CD4-positive, CD25-positive, alpha-beta regulatory T cell (primary cell): Measurements from ENCODE around the gene STK4. TPM values are rescaled to one million over a fixed set of nuclear protein-coding genes. Genes with fewer than 3 reads are reported as not detected.
"Not testable (repeated sequence)": the region's sequence is repeated elsewhere in the genome, so short reads cannot be mapped to it uniquely, and the experiment has no call there.

Experiments
- ATAC-seq, 2 donors: fragments of 150-1000 bp; cut with Tn5 transposase; one replicate each; pipeline ENCODE4 v1.10.0; 2021; ENCODE audit warnings: low read depth in 2 of 2, moderate number of reproducible peaks in 2 of 2, moderate library complexity in 1 of 2
- DNase-seq, 3 donors: peaks; one replicate each; pipeline versions ENCODE4 v3.0.0 to v3.0.0-alpha.2; 2012 to 2022; ENCODE audit warnings: mixed read lengths in 1 of 3
- H3K27ac ChIP-seq: one replicate; pipeline ENCODE4 v1.7.0; 2013; ENCODE audit warnings: mild to moderate bottlenecking, low read length; ENCODE audit not compliant: insufficient read depth, poor library complexity, severe bottlenecking
- H3K27me3 ChIP-seq: one replicate; pipeline ENCODE4 v1.7.0; 2013; ENCODE audit warnings: low read length; ENCODE audit not compliant: control insufficient read depth, insufficient read depth
- H3K36me3 ChIP-seq: one replicate; pipeline ENCODE4 v1.7.0; 2013; ENCODE audit warnings: mild to moderate bottlenecking, low read length, moderate library complexity; ENCODE audit not compliant: control insufficient read depth, insufficient read depth
- H3K4me1 ChIP-seq: 2 replicates; pipeline ENCODE4 v1.7.0; 2013; ENCODE audit warnings: mild to moderate bottlenecking, low read length; ENCODE audit not compliant: insufficient read depth, control insufficient read depth, poor library complexity, severe bottlenecking
- H3K4me3 ChIP-seq: one replicate; pipeline ENCODE4 v1.7.0; 2013; ENCODE audit warnings: low read depth, mild to moderate bottlenecking, low read length, moderate library complexity
- H3K9me3 ChIP-seq, 2 experiments: 1 replicate in 1 of 2; 2 replicates in 1 of 2; pipeline ENCODE4 v1.7.0; 2013; ENCODE audit warnings: low read length in 2 of 2, mild to moderate bottlenecking in 1 of 2, moderate library complexity in 1 of 2; ENCODE audit not compliant: control insufficient read depth in 2 of 2
- H3K27ac Mint-ChIP-seq, 3 donors: one replicate each; pipeline ENCODE4 v1.8.0; 2020 to 2022; ENCODE audit warnings: mild to moderate bottlenecking in 3 of 3, mixed read lengths in 3 of 3, moderate library complexity in 2 of 3
- H3K27me3 Mint-ChIP-seq: one replicate; pipeline ENCODE4 v1.8.0; 2022; ENCODE audit warnings: mild to moderate bottlenecking, mixed read lengths
- H3K36me3 Mint-ChIP-seq: one replicate; pipeline ENCODE4 v1.8.0; 2020; ENCODE audit warnings: mixed read lengths
- H3K4me1 Mint-ChIP-seq, 4 donors: one replicate each; pipeline ENCODE4 v1.8.0; 2020 to 2022; ENCODE audit warnings: mixed read lengths in 4 of 4, mild to moderate bottlenecking in 1 of 4
- H3K4me3 Mint-ChIP-seq, 4 donors: one replicate each; pipeline ENCODE4 v1.8.0; 2020 to 2022; ENCODE audit warnings: mild to moderate bottlenecking in 4 of 4, mixed read lengths in 4 of 4, moderate library complexity in 3 of 4
- H3K9me3 Mint-ChIP-seq, 7 donors: one replicate each; pipeline ENCODE4 v1.8.0; 2020 to 2022; ENCODE audit warnings: mixed read lengths in 7 of 7, mild to moderate bottlenecking in 3 of 7, moderate library complexity in 2 of 7
- polyA plus RNA-seq, 4 donors: library from polyadenylated mRNA; unstranded; fragments of 300-500 nt; fragmentation: Illumina TruSeq; gene quantifications; one replicate each; pipeline ENCODE4 v1.2.3, GENCODE V29; 2021
- total RNA-seq: library from RNA; stranded (reverse); gene quantifications from one replicate; pipeline ENCODE4 v1.2.3, GENCODE V29; 2022

STK4 gene
- total and polyA plus RNA-seq, 5 donors from 2014 or later, result 211 to 375 (median 227) TPM

GRCh38 chr20:45012682-45013302 lies 46.5 kb downstream of the STK4 start:
- DNase-seq, result no peak
- Histone ChIP-seq H3K4me1 (peaks cover 33% of the 10 kb centered on the region), H3K4me3 (no peak overlapping the region), H3K9me3 (no peaks in the 10 kb centered on the region), H3K27me3 (no peaks in the 10 kb centered on the region), H3K27ac (peak overlapping the region; percentile 36), H3K36me3 (peaks cover 90% of the 10 kb centered on the region)
- peaks cover 24 to 84% (median 61%) of the 10 kb centered on the region in 4 donors for H3K4me1 Mint-ChIP-seq
- no peak overlapping the region for H3K4me3 Mint-ChIP-seq
- H3K36me3 Mint-ChIP-seq, result peaks cover 40% of the 10 kb centered on the region
- no peaks in the 10 kb centered on the region for H3K27me3 Mint-ChIP-seq
- ATAC-seq, result no peak
- no peak overlapping the region for H3K27ac Mint-ChIP-seq
- H3K9me3 Mint-ChIP-seq, result no peaks in the 10 kb centered on the region

DNA sequence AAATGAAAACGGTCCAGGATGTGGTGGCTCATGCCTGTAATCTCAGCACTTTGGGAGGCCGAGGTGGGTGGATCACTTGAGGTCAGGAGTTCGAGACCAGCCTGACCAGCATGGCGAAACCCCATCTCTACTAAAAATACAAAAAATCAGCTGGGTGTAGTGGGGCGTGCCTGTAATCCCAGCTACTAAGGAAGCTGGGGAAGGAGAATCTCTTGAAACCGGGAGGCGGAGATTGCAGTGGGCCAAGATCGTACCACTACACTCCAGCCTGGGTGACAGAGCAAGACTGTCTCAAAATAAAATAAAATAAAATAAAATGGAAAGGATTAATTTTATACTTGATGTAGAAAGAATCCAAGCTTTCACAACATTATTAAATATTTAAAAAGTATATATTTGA lies 47.8 kb downstream of the STK4 start:
- peaks cover 26 to 80% (median 56%) of the 10 kb centered on the region in 4 donors for H3K4me1 Mint-ChIP-seq
- H3K27me3 ChIP-seq, DNase-seq, H3K4me3 Mint-ChIP-seq, H3K27ac Mint-ChIP-seq, H3K27me3 Mint-ChIP-seq, H3K4me3 ChIP-seq, H3K27ac ChIP-seq, H3K9me3 Mint-ChIP-seq, H3K9me3 ChIP-seq, ATAC-seq: not testable (repeated sequence)
- H3K4me1 ChIP-seq, result peaks cover 36% of the 10 kb centered on the region
- peaks cover 36% of the 10 kb centered on the region for H3K36me3 Mint-ChIP-seq
- H3K36me3 ChIP-seq, result peaks cover 93% of the 10 kb centered on the region

GRCh38 chr20:45014671-45015415 lies 48.5 kb downstream of the STK4 start:
- Histone ChIP-seq H3K4me3 (no peak overlapping the region), H3K9me3 (no peaks in the 10 kb centered on the region), H3K4me1 (peaks cover 41% of the 10 kb centered on the region), H3K27me3 (no peaks in the 10 kb centered on the region), H3K27ac (no peak overlapping the region), H3K36me3 (peaks cover 93% of the 10 kb centered on the region)
- Mint-ChIP-seq H3K27ac (peak overlapping the region; percentile 5 to 99 (median 26)), H3K4me1 (peaks cover 23 to 80% (median 57%) of the 10 kb centered on the region in 4 donors), H3K4me3 (peak overlapping the region in 2 of 4 donors; percentile 9 to 24), H3K9me3 (no peaks in the 10 kb centered on the region), H3K27me3 (no peaks in the 10 kb centered on the region), H3K36me3 (peaks cover 40% of the 10 kb centered on the region)
- ATAC-seq (no peak), DNase-seq (no peak)

- H3K27me3 Mint-ChIP-seq, result no peaks in the 10 kb centered on the region
- peaks cover 92% of the 10 kb centered on the region for H3K36me3 ChIP-seq
- no peak for DNase-seq
- peaks cover 39% of the 10 kb centered on the region for H3K36me3 Mint-ChIP-seq
- H3K27ac ChIP-seq, result no peak overlapping the region
- peaks cover 19 to 81% (median 58%) of the 10 kb centered on the region in 4 donors for H3K4me1 Mint-ChIP-seq
- H3K27ac Mint-ChIP-seq, result peak overlapping the region; percentile 5 to 99 (median 16)
- no peak overlapping the region for H3K4me3 ChIP-seq
- no peaks in the 10 kb centered on the region for H3K9me3 ChIP-seq
- H3K27me3 ChIP-seq, result no peaks in the 10 kb centered on the region
- H3K4me1 ChIP-seq, result peaks cover 43% of the 10 kb centered on the region
- no peaks in the 10 kb centered on the region for H3K9me3 Mint-ChIP-seq
- ATAC-seq, result no peak
- H3K4me3 Mint-ChIP-seq, result peak overlapping the region; percentile 1 to 37 (median 28)
Measured at GRCh38 chr20:45016089-45016671, 49.9 kb downstream of the STK4 start.

- Histone ChIP-seq H3K36me3 (peaks cover 98% of the 10 kb centered on the region), H3K4me1 (peaks cover 46% of the 10 kb centered on the region), H3K27me3 (no peaks in the 10 kb centered on the region), H3K4me3 (no peak overlapping the region), H3K9me3 (no peaks in the 10 kb centered on the region), H3K27ac (no peak overlapping the region)
- ATAC-seq (no peak), DNase-seq (no peak)
- Mint-ChIP-seq H3K4me1 (peaks cover 20 to 80% (median 59%) of the 10 kb centered on the region in 4 donors), H3K4me3 (peak overlapping the region in 1 of 4 donors; percentile 16), H3K36me3 (peaks cover 43% of the 10 kb centered on the region), H3K27ac (peak overlapping the region; percentile 6 to 57 (median 21)), H3K27me3 (no peaks in the 10 kb centered on the region), H3K9me3 (no peaks in the 10 kb centered on the region)
Measured at GRCh38 chr20:45017281-45017680, 51.0 kb downstream of the STK4 start.

GRCh38 chr20:45017857-45018256 lies 51.5 kb downstream of the STK4 start:
- Histone ChIP-seq H3K4me1 (peaks cover 44% of the 10 kb centered on the region), H3K9me3 (no peaks in the 10 kb centered on the region), H3K36me3 (peaks cover 97% of the 10 kb centered on the region), H3K4me3 (peak overlapping the region; percentile 18), H3K27ac (no peak overlapping the region), H3K27me3 (no peaks in the 10 kb centered on the region)
- Mint-ChIP-seq H3K27me3 (no peaks in the 10 kb centered on the region), H3K27ac (peak overlapping the region in 2 of 3 donors; percentile 8 to 21), H3K4me3 (no peak overlapping the region), H3K4me1 (peaks cover 20 to 81% (median 60%) of the 10 kb centered on the region in 4 donors), H3K36me3 (peaks cover 45% of the 10 kb centered on the region), H3K9me3 (no peaks in the 10 kb centered on the region)
- no peak for DNase-seq
- no peak for ATAC-seq

DNA sequence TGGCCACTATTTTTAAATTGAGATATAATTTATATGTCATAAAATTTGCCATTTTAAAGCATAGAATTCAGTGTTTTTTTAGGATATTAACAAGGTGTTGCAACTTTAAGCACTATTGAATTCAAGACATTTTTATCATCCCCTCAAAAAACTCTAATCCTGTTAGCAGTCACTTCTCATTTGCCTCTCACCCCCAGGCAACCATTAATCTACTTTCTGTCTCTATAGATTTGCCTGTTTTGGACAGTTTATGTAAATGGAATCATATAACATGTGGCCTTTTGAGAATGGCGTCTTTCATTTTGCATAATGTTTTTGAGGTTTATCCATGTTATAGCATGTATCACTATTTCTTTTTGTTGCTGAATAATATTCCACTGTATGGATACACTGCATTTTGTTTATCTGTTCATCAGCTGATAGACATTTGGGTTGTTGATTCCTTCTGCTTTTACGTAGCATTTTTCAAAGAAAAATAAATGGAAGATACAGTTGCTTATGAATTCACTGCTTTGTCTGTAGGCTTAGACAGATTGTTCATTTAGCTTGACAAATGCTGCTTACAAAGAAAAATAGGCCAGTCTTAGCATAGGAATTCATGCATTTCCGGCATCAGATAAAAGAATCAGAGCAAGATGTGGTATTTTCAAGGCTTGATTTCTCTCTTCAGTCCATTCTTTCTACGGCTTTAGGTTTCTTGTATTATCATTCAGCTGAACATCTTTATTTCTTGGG lies 52.9 kb downstream of the STK4 start:
- Histone ChIP-seq H3K27me3 (no peaks in the 10 kb centered on the region), H3K9me3 (no peaks in the 10 kb centered on the region), H3K27ac (no peak overlapping the region), H3K4me1 (peaks cover 38% of the 10 kb centered on the region), H3K4me3 (no peak overlapping the region), H3K36me3 (peaks cover 95% of the 10 kb centered on the region)
- DNase-seq, result no peak
- Mint-ChIP-seq H3K4me3 (peak overlapping the region in 1 of 4 donors; percentile 12), H3K27me3 (no peaks in the 10 kb centered on the region), H3K9me3 (no peaks in the 10 kb centered on the region), H3K4me1 (peaks cover 20 to 84% (median 71%) of the 10 kb centered on the region in 4 donors), H3K36me3 (peaks cover 56% of the 10 kb centered on the region), H3K27ac (peak overlapping the region in 2 of 3 donors; percentile 54 to 61)
- ATAC-seq, result no peak
